DMS 273 (cell line): ENCODE results near the gene MICA.
A peak's percentile ranks its signal among the peaks of the same experiment; 100 is the strongest.
"Not testable (repeated sequence)": the region's sequence is repeated elsewhere in the genome, so short reads cannot be mapped to it uniquely, and the experiment has no call there.

Source experiments
- DNase-seq: peaks from one replicate; lab custom pipeline; 2025; ENCODE audit not compliant: unreplicated experiment; lab: John Stamatoyannopoulos, UW

The MICA gene

GRCh38 chr6:31403283-31404060 is at the start of gene MICA:
Gene MICA, plus strand, starts transcription at chr6:31403595. Its CDS starts 38 bp downstream, at chr6:31403633.
- peak; percentile 92 for DNase-seq

DNA sequence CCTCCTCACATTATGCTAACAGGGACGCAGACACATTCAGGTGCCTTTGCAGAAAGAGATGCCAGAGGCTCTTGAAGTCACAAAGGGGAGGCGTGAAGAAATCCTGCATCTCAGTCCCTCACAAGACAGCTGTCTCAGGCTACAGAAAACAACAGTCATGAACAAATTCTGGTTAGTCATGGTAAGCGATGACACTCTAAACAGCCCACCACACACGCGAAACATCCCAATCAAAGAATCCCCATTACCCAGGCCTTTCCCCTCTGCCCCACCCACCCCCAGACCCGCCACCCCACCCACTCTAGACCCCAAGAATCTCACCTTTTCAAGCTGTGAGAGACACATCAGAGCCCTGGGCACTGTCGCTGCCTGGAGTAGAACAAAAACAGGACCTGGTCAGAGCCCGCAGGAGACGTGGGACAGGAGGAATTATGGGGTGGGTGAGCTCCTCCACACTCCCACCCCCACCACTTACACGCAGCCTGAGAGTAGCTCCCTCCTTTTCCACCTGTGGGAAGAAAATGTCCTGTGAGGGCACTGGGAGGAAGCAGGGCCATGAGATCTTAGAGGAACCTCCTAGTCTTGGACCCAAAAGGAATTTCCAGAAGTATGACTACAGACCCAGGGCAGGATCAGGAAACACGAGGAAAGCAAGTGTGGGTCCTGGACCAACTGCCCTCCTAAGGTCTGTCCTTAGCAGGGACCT is 49.1 kb upstream of the MICA start:
- no peak for DNase-seq

DNA sequence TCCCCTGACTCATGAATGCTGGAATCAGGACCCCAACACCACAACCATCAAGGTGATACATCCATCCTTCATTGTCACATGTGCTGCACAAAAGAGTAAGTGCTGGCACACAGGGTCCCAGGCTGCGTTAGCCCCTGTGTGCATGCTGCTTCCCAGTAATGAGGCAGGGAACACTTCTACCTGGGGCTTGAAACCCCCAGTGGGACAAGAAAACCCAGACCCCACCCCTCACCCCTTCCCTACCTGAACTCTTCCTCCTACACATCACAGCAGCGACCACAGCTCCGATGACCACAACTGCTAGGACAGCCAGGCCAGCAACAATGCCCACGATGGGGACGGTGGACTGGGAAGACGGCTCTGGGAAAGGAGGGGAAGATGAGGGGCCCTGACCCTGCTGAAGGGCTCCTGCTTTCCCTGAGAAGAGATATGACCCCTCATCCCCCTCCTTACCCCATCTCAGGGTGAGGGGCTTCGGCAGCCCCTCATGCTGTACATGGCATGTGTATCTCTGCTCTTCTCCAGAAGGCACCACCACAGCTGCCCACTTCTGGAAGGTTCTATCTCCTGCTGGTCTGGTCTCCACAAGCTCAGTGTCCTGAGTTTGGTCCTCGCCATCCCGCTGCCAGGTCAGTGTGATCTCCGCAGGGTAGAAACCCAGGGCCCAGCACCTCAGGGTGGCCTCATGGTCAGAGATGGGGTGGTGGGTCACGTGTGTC is 48.4 kb upstream of the MICA start:
- DNase-seq, result no peak

GRCh38 chr6:31355583-31355948 is 47.8 kb upstream of the MICA start:
- no peak for DNase-seq

- peak; percentile 15 for DNase-seq
These were observed 47.0 kb upstream of the MICA start for GRCh38 chr6:31356216-31356945.

DNA sequence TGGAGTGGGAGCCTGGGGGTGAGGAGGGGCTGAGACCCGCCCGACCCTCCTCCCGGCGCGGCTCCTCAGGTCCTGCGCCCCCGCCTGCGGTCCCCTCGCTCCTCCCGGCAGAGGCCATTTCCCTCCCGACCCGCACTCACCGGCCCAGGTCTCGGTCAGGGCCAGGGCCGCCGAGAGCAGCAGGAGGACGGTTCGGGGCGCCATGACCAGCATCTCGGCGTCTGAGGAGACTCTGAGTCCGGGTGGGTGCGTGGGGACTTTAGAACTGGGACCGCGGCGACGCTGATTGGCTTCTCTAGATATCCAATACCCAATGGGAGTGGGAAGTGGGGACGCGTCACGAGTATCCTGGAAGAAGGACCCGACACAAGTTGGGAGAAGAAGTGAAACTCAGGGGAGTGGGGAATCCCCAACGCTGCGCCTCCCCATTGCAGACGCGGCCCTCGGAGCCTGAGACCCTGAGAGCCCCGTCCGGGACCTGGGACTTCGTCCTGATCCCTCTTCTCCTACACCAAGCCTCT is 46.4 kb upstream of the MICA start, which contains the start of gene HLA-B:
HLA-B (minus strand) TSS at position 234 of the 521 bp plus-strand sequence; CDS start at position 213, 21 bp downstream.
- DNase-seq, result peak; percentile 84

DNA sequence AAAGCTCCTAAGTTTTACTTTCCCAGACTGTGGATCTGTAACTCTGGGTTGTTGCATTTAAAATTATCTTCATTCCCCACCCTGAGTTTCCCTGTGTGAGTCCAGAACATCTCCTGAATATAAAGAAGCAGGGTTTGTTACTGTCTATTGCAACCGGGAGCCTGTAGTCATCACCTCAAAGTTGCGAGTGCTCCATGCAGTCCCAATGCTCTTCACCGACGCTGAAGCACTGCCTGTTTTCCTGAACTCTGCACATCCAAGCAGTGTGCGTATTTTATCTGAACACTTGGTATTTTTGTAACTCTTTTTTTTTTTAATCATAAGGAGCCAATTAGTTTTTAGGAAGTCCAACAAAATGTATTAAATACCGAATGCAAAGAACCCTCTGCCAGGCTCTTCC is 45.5 kb upstream of the MICA start:
- DNase-seq, result no peak

DNA sequence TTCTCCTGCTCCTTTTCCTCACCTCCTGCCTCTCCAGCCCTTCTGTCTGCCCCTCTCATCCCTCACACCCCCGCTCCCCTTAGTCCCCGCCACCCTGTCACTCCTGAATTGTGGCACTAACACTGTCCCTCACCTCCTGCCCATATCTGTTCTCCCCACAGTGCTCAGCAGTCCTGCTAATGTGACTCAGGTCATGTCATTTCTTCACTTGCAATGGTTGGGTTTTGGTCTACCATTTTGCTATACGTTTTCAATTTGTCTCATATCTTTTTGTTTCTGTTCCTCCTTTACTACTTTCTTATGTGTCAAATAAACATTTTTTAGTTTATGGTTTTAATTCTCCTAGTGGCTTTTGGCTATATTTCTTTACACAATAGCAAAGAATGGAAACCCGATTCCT is 45.1 kb upstream of the MICA start:
- DNase-seq, result no peak

DNA sequence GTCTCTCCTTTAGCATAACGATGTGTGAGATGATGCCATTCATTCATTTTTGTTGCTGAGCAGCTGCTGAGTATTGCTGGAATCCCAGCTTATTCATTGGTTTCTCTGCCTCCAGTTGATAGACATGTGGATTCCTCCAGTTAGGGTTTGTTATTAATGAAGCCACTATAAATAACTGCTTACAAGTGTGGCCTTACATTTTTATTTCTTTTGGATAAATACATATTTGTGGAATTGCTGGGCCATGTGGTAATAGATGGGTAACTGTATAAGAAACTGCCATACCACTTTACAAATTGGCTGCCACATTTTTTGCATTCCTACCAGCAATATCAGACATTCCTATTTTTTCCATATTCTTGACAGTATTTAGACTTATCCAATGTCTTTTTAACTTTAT is 43.8 kb upstream of the MICA start:
- no peak for DNase-seq

DNA sequence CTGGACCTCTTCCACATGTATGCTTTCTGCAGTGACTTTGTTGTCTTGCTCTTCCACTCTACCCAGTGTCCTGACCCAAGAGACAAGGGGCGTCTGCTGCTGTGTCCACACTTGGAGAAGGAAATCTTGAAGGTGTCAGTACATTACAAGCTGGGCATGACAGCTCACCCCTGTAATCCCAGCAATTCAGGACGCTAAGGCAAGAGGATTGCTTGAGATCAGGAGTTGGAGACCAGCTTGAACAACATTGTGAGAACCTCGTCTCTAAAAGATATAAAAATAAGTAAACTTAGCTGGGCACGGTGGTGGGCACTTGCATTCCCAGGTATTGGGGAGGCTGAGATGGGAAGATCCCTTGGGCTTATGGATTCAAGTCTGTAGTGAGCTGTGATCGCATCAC is 40.6 kb upstream of the MICA start:
- DNase-seq, result no peak

- DNase-seq, result no peak
These were observed 39.6 kb upstream of the MICA start for GRCh38 chr6:31363811-31364210.

DNA sequence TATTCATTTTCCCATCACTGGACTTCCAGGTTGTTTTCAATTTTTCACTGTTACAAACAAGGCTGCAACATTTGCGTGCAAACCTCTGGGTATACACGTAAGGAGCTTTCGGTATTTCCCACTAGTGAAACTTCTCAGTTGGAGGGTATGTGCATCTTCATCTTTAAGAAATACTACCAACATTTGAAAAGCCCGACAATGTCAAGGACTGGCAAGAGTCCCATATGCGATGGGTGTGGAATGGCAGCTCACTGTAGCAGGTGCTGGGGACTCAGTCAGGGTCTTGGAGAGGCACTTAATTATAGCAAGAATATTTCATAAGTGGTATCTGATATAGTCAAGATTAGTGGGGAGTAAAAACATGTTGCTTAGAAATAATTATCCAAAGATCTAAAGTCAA is 37.5 kb upstream of the MICA start:
- no peak for DNase-seq

DNA sequence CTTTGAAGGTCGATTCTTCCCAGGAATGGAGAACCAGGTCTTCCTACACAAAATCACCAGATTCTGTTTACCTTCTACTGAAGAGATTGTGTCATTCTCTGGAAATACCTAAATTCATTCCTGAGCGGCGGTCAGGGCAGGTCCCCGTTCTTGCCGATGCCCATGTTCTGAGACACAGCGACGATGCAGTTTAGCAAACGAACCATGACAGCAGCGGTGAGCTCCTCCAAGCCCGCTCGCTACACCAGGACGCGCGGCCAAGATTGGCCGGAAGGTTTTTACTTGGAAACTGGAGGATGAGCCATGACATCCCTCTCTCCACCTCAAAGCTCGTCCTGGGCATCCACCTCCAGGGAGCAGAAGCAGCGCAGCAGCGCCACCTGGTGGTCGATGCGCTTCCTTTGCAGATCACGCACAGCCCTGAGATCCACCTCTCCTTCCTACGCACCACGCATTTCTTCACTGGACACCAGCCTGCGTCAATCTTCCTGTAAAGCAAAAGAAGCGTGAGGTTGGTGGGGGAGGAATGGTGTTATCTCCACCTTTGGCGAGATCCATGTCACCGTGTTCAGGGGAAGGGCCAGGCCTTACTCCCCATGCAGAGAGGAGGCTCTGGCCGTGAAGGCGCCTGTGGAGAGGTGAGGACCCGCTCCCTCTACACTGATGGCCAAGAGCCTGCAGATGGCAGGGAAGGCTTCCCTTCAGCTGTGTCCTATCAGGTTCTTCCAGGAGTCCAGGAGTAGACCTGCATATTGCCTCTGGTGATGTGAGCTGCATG is 36.5 kb upstream of the MICA start:
- peak; percentile 94 for DNase-seq

DNA sequence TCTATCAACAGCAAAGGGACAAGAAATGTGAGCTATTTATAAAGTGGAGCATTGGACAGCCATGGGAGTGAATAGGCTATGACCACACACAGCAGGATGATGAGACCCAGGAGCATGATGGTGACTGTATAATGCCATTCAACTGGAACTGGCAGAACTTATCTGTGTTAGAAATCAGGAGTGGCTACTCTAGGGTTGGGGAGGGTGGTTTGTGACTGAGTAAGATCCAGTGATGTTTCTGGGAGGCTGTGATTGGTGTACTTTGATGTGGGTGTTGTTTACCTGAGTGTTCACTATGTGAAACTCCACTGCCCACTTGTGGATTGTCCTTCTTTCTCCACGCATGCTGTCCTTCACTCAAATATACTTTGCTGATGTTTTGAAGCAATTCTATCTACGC is 34.9 kb upstream of the MICA start:
- no peak for DNase-seq

- not testable (repeated sequence) for DNase-seq
These were observed 29.3 kb upstream of the MICA start for GRCh38 chr6:31374118-31374517.

- DNase-seq, result no peak
These were observed 27.7 kb upstream of the MICA start for GRCh38 chr6:31375699-31376098.

GRCh38 chr6:31377029-31377428 is 26.4 kb upstream of the MICA start:
- no peak for DNase-seq

GRCh38 chr6:31378062-31378720 is 25.2 kb upstream of the MICA start:
- no peak for DNase-seq

GRCh38 chr6:31378721-31379103 is 24.7 kb upstream of the MICA start:
- no peak for DNase-seq

DNA sequence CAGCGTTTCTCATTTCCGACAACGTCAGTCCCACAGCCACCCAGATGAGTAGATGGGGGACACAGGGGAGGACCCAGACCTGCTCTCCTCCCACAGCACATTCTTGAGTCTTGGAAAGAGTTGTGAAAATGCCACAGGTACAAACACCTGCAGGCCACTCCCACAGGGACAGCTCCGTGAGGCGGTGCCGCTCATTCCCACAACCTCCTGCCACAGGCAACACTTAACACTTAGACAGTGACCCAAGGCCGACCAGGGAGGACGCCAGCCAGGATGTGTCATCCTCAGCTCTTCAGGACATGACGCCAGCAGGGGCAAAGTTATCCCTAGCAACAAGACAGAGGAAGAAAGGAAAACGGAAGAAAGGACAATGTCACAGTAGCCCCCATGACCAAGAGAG is 23.5 kb upstream of the MICA start:
- DNase-seq, result no peak
